Endothelial cell of umbilical vein (primary cell): Measurements from ENCODE around the gene YTHDC1. TPM values are rescaled to one million over a fixed set of nuclear protein-coding genes. Genes with fewer than 3 reads are reported as not detected.

Source experiments
- BruUV-seq: library from RNA; stranded (reverse); fragments of 400-500 nt; replicated peaks from 2 replicates; lab custom pipeline; 2021; lab: Mats Ljungman, UMichigan
- CTCF ChIA-PET: fragments of 300-600, 350-600 bp; sonication (Branson Sonifier 250); formaldehyde crosslinking; loops from one replicate; lab custom pipeline; 2021; ENCODE audit warnings: antibody characterized with exemption, inconsistent platforms; lab: Charles Lee
- POLR2A ChIA-PET: fragments of 300-600, 350-600 bp; sonication (Branson Sonifier 250); formaldehyde crosslinking; loops from one replicate; lab custom pipeline; 2021; ENCODE audit warnings: antibody characterized with exemption, inconsistent platforms; lab: Charles Lee
- DNase-seq: peaks from one replicate; pipeline ENCODE4 v3.0.0-alpha.2; 2011; ENCODE audit warnings: low read depth, low spot score
- FAIRE-seq: peaks from 2 replicates; lab custom pipeline; 2011; peaks lifted over from hg19 to GRCh38; lab: Jason Lieb, UNC
- H2AFZ ChIP-seq: 2 replicates; pipeline ENCODE4 v1.6.0; 2012; ENCODE audit warnings: low read depth, low read length, control low read depth, inconsistent platforms
- H3K27ac ChIP-seq: 2 replicates; pipeline ENCODE4 v1.5.1; 2011; ENCODE audit warnings: low read depth, mild to moderate bottlenecking, control low read depth, low read length, moderate library complexity; ENCODE audit not compliant: insufficient read depth
- H3K27me3 ChIP-seq, 2 experiments: 2 replicates each; pipeline versions ENCODE4 v1.6.0 to v1.6.1; 2011; ENCODE audit warnings: low read length in 2 of 2, mixed read lengths in 1 of 2; ENCODE audit not compliant: control insufficient read depth in 2 of 2, insufficient read depth in 2 of 2
- H3K36me3 ChIP-seq, 2 experiments: 2 replicates in 1 of 2; 3 replicates in 1 of 2; pipeline ENCODE4 v1.5.1; 2011; ENCODE audit warnings: low read length in 2 of 2, mild to moderate bottlenecking in 1 of 2, moderate library complexity in 1 of 2; ENCODE audit not compliant: control insufficient read depth in 2 of 2, insufficient read depth in 2 of 2; ENCODE audit errors: extremely low read depth in 1 of 2
- H3K4me1 ChIP-seq: 3 replicates; pipeline ENCODE4 v1.5.1; 2011; ENCODE audit warnings: mild to moderate bottlenecking, low read length; ENCODE audit not compliant: control insufficient read depth, insufficient read depth; ENCODE audit errors: extremely low read depth
- H3K4me2 ChIP-seq: 2 replicates; pipeline ENCODE4 v1.6.1; 2011; ENCODE audit warnings: low read length, control low read depth, mixed read lengths; ENCODE audit not compliant: insufficient read depth
- H3K4me3 ChIP-seq, 3 experiments: fragments of 200-600 bp in 1 of 3; sonication (generic), shearing (Covaris generic) in 1 of 3; replicated peaks in 1 of 3; 2 replicates each; pipeline ENCODE4 v1.5.1; 2011 to 2016; ENCODE audit warnings: control low read depth in 3 of 3, low read length in 3 of 3, mild to moderate bottlenecking in 2 of 3, inconsistent platforms in 1 of 3, low read depth in 1 of 3, moderate library complexity in 1 of 3; ENCODE audit not compliant: insufficient read depth in 1 of 3
- H3K79me2 ChIP-seq: 2 replicates; pipeline ENCODE4 v1.6.0; 2012; ENCODE audit warnings: low read length, inconsistent platforms; ENCODE audit not compliant: control insufficient read depth, insufficient read depth
- H3K9ac ChIP-seq: replicated peaks from 2 replicates; pipeline ENCODE3; 2011; ENCODE audit warnings: low read length, control low read depth; ENCODE audit not compliant: insufficient read depth; ENCODE audit errors: extremely low read depth
- H3K9me1 ChIP-seq: replicated peaks from 3 replicates; pipeline ENCODE4 v1.6.0; 2011; ENCODE audit warnings: mild to moderate bottlenecking, low read length; ENCODE audit not compliant: control insufficient read depth, insufficient read depth; ENCODE audit errors: extremely low read depth
- H3K9me3 ChIP-seq: replicated peaks from 2 replicates; pipeline ENCODE4 v1.5.1; 2012; ENCODE audit warnings: low read length, inconsistent platforms; ENCODE audit not compliant: control insufficient read depth, insufficient read depth
- H4K20me1 ChIP-seq: replicated peaks from 2 replicates; pipeline ENCODE3; 2011; ENCODE audit warnings: mild to moderate bottlenecking, low read length; ENCODE audit not compliant: control insufficient read depth, insufficient read depth; ENCODE audit errors: extremely low read depth
- CTCF ChIP-seq, 2 donors: IDR thresholded peaks; 1 replicate in 1 of 2; 2 replicates in 1 of 2; pipeline ENCODE4 v1.5.1; 2011; ENCODE audit warnings: low read length in 2 of 2, mild to moderate bottlenecking in 2 of 2, moderate library complexity in 2 of 2, control low read depth in 1 of 2, inconsistent platforms in 1 of 2, low read depth in 1 of 2; ENCODE audit not compliant: insufficient read depth in 1 of 2; ENCODE audit errors: extremely low read depth in 1 of 2
- EZH2 ChIP-seq: IDR thresholded peaks from 2 replicates; pipeline ENCODE4 v1.6.1; 2012; ENCODE audit warnings: borderline replicate concordance, low read depth, mild to moderate bottlenecking, moderate library complexity, low read length, inconsistent platforms; ENCODE audit not compliant: severe bottlenecking
- FOS ChIP-seq: IDR thresholded peaks from 2 replicates; pipeline ENCODE4 v1.6.1; 2011; ENCODE audit warnings: mild to moderate bottlenecking, low read length, moderate library complexity, borderline replicate concordance; ENCODE audit not compliant: insufficient read depth
- GATA2 ChIP-seq: IDR thresholded peaks from 2 replicates; pipeline ENCODE4 v1.7.0; 2011; ENCODE audit warnings: low read depth, mild to moderate bottlenecking, moderate library complexity, mixed read lengths, low read length; ENCODE audit not compliant: insufficient read length, insufficient read depth
- JUN ChIP-seq: IDR thresholded peaks from 2 replicates; pipeline ENCODE4 v1.6.1; 2011; ENCODE audit warnings: borderline replicate concordance, low read depth; ENCODE audit not compliant: insufficient read length, insufficient read depth
- MAX ChIP-seq: IDR thresholded peaks from 2 replicates; pipeline ENCODE4 v1.6.1; 2011; ENCODE audit not compliant: insufficient read depth, insufficient read length
- MYC ChIP-seq: IDR thresholded peaks from one replicate; pipeline ENCODE4 v1.6.1; 2011; ENCODE audit warnings: mild to moderate bottlenecking, low read depth, low read length
- POLR2A ChIP-seq: IDR thresholded peaks from 2 replicates; pipeline ENCODE4 v1.6.1; 2012; ENCODE audit warnings: low read depth, mild to moderate bottlenecking, control low read depth, low read length
- POLR2AphosphoS5 ChIP-seq: IDR thresholded peaks from 2 replicates; pipeline ENCODE4 v1.6.1; 2012; ENCODE audit warnings: low read depth, mild to moderate bottlenecking, control low read depth, low read length, moderate library complexity; ENCODE audit not compliant: insufficient read depth
- dilution Hi-C: fragments of 300-500 bp; cut with MboI; formaldehyde crosslinking; loops from one replicate; pipeline ENCODE4 v1.15.0; 2019; ENCODE audit warnings: low sequenced_read_pairs; ENCODE audit not compliant: extremely low pct_ligation_motif_present
- intact Hi-C: fragments of 100-400 bp; cut with micrococcal nuclease; formaldehyde crosslinking; loops from one replicate; pipeline ENCODE4 v1.10.0; 2022
- polyA plus RNA-seq, 4 experiments: library from polyadenylated mRNA; depleted of rRNA in 3 of 4; stranded (reverse) in 3 of 4; unstranded in 1 of 4; fragments of >200 nt; gene quantifications; 2 replicates each; pipeline versions ENCODE4 v1.2.1 to v1.2.3, GENCODE V29; 2011 to 2012; ENCODE audit warnings: missing spikeins in 1 of 4
- total RNA-seq: library from RNA; stranded (reverse); gene quantifications from 2 replicates; pipeline ENCODE4 v1.2.3, GENCODE V29; 2021

YTHDC1 gene
- total and polyA plus RNA-seq, 2 donors (not counting 3 experiments of a cell fraction or from before 2014, with no cell fraction given) = 17.8 to 60.4 TPM

DNA sequence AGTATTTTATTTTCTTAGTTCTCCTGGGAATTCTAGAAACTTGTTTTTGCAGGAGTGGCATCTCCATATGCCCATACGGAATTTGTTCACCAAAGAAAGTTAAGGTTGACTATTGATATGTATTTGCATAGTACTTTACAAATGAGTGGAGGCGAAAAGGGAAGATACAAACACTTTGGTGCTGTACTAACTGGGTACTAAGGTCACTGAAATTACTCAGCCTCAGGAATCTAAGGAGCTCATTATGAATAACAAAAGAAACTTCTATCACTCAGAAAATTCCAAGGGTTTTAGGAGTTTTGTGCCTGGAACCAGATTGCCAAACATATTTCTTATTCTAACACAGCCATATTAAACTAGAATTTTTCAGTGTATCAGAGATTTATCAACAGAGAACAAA, 77.0 kb downstream of the YTHDC1 start:
- intact Hi-C loops = loop anchor here (1.0 to 5.0 kb wide), 2 partner anchors 103 to 899 kb away; no protein-coding TSS in a partner anchor
- no peak for DNase-seq
- TF ChIP-seq CTCF (IDR thresholded peaks at IDR 0.05; ENCODE audit: extremely low read depth in 1 of 2, insufficient read depth in 1 of 2, low read depth in 1 of 2, low read length in 2 of 2) = no peak
- TF ChIP-seq POLR2A = no peak
- no peak for TF ChIP-seq MAX
- TF ChIP-seq GATA2 = no peak
- TF ChIP-seq EZH2 = no peak
- no peak for TF ChIP-seq FOS
- no peak for TF ChIP-seq POLR2AphosphoS5
- TF ChIP-seq MYC = no peak
- no peak for TF ChIP-seq JUN
- no peaks in the 10 kb centered on the region for H3K4me1 ChIP-seq
- H3K9me1 ChIP-seq = no peaks in the 10 kb centered on the region
- FAIRE-seq = no peak
- no peak overlapping the region for H2AFZ ChIP-seq
- no peaks in the 10 kb centered on the region for H4K20me1 ChIP-seq
- ChIA-PET POLR2A (no interaction called here), CTCF (interaction anchor here (1.8 to 3.4 kb wide), 3 partner anchors 12 to 103 kb away, joined by 11 to 168 read pairs (median 18); no protein-coding TSS in a partner anchor)
- peaks cover 10 to 15% of the 10 kb centered on the region in 2 experiments for H3K27me3 ChIP-seq
- no peaks in the 10 kb centered on the region for H3K9me3 ChIP-seq
- dilution Hi-C loops = no loop called here
- no peak overlapping the region for H3K27ac ChIP-seq
- no peak overlapping the region for H3K4me3 ChIP-seq
- H3K9ac ChIP-seq = no peak overlapping the region
- H3K4me2 ChIP-seq = no peak overlapping the region
- no peaks in the 10 kb centered on the region for H3K79me2 ChIP-seq
- no peaks in the 10 kb centered on the region for H3K36me3 ChIP-seq
- no TSS peak for BruUV-seq
